ENCODE data around the gene PCK2. TPM values are rescaled to one million over a fixed set of nuclear protein-coding genes. Genes with fewer than 3 reads are reported as not detected.
"Not testable (repeated sequence)": the region's sequence is repeated elsewhere in the genome, so short reads cannot be mapped to it uniquely, and the experiment has no call there.

The PCK2 gene
- total RNA-seq, result 6.4 and 11.4 TPM in 2 replicates

- no peak for DNase-seq (ENCODE audit: extremely low read depth, low read depth, low spot score)
Observed at GRCh38 chr14:24093901-24094840, at the start of gene PCK2. Gene PCK2 (plus strand): TSS chr14:24094311. CDS start chr14:24094406, 95 bp downstream.

- DNase-seq (ENCODE audit: extremely low read depth, low read depth, low spot score), result not testable (repeated sequence)
Observed at GRCh38 chr14:24049002-24049401, 45.1 kb upstream of the PCK2 start.

- DNase-seq (ENCODE audit: extremely low read depth, low read depth, low spot score), result not testable (repeated sequence)
Observed at GRCh38 chr14:24050753-24051152, 43.4 kb upstream of the PCK2 start.

- DNase-seq (ENCODE audit: extremely low read depth, low read depth, low spot score), result no peak
Observed at GRCh38 chr14:24051176-24051788, 42.8 kb upstream of the PCK2 start.

GRCh38 chr14:24051789-24052655, 42.1 kb upstream of the PCK2 start, which contains the start of gene CARMIL3:
Gene CARMIL3 (plus strand): TSS chr14:24052009. CDS start chr14:24052154, 145 bp downstream.
- no peak for DNase-seq (ENCODE audit: extremely low read depth, low read depth, low spot score)

- no peak for DNase-seq (ENCODE audit: extremely low read depth, low read depth, low spot score)
Observed at GRCh38 chr14:24052656-24053547, 41.2 kb upstream of the PCK2 start.

- no peak for DNase-seq (ENCODE audit: extremely low read depth, low read depth, low spot score)
Observed at GRCh38 chr14:24053548-24054323, 40.4 kb upstream of the PCK2 start.

GRCh38 chr14:24054324-24054641, 39.8 kb upstream of the PCK2 start:
- no peak for DNase-seq (ENCODE audit: extremely low read depth, low read depth, low spot score)

GRCh38 chr14:24054646-24055045, 39.5 kb upstream of the PCK2 start:
- no peak for DNase-seq (ENCODE audit: extremely low read depth, low read depth, low spot score)

GRCh38 chr14:24055971-24056799, 37.9 kb upstream of the PCK2 start:
- DNase-seq (ENCODE audit: extremely low read depth, low read depth, low spot score), result no peak

- DNase-seq (ENCODE audit: extremely low read depth, low read depth, low spot score), result no peak
Observed at GRCh38 chr14:24056800-24057184, 37.3 kb upstream of the PCK2 start.

- DNase-seq (ENCODE audit: extremely low read depth, low read depth, low spot score), result no peak
Observed at GRCh38 chr14:24057271-24057670, 36.8 kb upstream of the PCK2 start.

- no peak for DNase-seq (ENCODE audit: extremely low read depth, low read depth, low spot score)
Observed at GRCh38 chr14:24057867-24058259, 36.2 kb upstream of the PCK2 start.

GRCh38 chr14:24058260-24058950, 35.7 kb upstream of the PCK2 start:
- peak; percentile 25 for DNase-seq (ENCODE audit: extremely low read depth, low read depth, low spot score)

- DNase-seq (ENCODE audit: extremely low read depth, low read depth, low spot score), result no peak
Observed at GRCh38 chr14:24058951-24059475, 35.1 kb upstream of the PCK2 start.

GRCh38 chr14:24059841-24060388, 34.2 kb upstream of the PCK2 start:
- DNase-seq (ENCODE audit: extremely low read depth, low read depth, low spot score), result no peak

- DNase-seq (ENCODE audit: extremely low read depth, low read depth, low spot score), result no peak
Observed at GRCh38 chr14:24060443-24060842, 33.7 kb upstream of the PCK2 start.

All from glomerular endothelial cell (primary cell).